ENCODE results near the gene AIG1. TPM values are rescaled to one million over a fixed set of nuclear protein-coding genes. Genes with fewer than 3 reads are reported as not detected.
"Not testable (repeated sequence)": the region's sequence is repeated elsewhere in the genome, so short reads cannot be mapped to it uniquely, and the experiment has no call there.

AIG1 gene, protein sequence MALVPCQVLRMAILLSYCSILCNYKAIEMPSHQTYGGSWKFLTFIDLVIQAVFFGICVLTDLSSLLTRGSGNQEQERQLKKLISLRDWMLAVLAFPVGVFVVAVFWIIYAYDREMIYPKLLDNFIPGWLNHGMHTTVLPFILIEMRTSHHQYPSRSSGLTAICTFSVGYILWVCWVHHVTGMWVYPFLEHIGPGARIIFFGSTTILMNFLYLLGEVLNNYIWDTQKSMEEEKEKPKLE
- total RNA-seq (2021; fragmentation: NEBNext Ultra II Directional; extraction: Animal tissue kit (Norgen Biotek cat#: 25700)) = 10 to 100 TPM; 50.7 to 70.5 (median 52.5) TPM
- long read RNA-seq, transcript AIG1-202 (6 exons, 1,395 nt) = major isoform, 47 of 88 reads
- long read RNA-seq, transcript AIG1-208 (4 exons, 3,393 nt) = minor isoform, 9 of 88 reads
- long read RNA-seq, partial matches to known transcripts = 10 of 88 reads
- long read RNA-seq, other reads (novel, unspliced or antisense) = 19 of 88 reads

DNA sequence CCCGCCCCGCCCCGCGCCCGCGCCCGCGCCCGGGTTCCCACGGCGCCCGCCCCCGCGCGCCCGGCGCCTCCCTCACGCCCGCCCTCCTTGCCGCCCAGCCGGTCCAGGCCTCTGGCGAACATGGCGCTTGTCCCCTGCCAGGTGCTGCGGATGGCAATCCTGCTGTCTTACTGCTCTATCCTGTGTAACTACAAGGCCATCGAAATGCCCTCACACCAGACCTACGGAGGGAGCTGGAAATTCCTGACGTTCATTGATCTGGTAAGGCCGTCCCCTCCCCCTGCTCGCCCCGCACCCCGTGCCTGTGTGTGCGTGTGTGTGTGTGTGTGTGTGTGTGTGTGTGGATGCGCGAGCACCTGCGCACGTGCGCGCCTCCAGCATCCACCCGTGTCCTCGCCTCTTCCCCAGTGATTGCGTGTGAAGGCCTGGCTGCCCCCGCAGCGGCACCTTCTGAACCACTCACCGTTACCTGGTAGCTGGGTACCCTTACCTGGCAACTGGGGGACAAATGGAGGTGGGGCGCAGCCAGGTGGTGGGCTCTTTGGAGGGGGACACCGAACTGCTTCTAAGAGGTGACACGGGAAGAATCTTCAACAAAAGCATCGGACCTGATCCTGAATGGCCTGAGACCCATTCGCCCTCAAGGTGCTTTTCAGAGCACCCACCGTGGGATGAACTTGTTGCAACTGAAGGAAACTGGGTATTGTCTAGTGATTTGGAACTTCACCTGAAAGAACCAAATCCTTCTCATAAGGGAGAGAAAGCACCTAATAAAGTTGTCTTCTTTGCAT is at the start of gene AIG1:
Gene AIG1 (plus strand): TSS at position 84 of the 791 bp plus-strand sequence. CDS start 37 bp downstream, at position 121.
- no peak for DNase-seq
- H3K4me3 Mint-ChIP-seq = peak within 1 kb of the TSS; percentile 97
- H3K9me3 Mint-ChIP-seq = no peaks in the 10 kb centered on the region
- peaks cover 66% of the 10 kb centered on the region for H3K4me1 Mint-ChIP-seq (ENCODE audit: low read depth)
- peak within 1 kb of the TSS; percentile 98 for H3K27ac Mint-ChIP-seq
- TF ChIP-seq, protein P1, sequence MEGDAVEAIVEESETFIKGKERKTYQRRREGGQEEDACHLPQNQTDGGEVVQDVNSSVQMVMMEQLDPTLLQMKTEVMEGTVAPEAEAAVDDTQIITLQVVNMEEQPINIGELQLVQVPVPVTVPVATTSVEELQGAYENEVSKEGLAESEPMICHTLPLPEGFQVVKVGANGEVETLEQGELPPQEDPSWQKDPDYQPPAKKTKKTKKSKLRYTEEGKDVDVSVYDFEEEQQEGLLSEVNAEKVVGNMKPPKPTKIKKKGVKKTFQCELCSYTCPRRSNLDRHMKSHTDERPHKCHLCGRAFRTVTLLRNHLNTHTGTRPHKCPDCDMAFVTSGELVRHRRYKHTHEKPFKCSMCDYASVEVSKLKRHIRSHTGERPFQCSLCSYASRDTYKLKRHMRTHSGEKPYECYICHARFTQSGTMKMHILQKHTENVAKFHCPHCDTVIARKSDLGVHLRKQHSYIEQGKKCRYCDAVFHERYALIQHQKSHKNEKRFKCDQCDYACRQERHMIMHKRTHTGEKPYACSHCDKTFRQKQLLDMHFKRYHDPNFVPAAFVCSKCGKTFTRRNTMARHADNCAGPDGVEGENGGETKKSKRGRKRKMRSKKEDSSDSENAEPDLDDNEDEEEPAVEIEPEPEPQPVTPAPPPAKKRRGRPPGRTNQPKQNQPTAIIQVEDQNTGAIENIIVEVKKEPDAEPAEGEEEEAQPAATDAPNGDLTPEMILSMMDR (IDR thresholded peaks at IDR 0.05) = no peak
- no peaks in the 10 kb centered on the region; the same call in 1 of the 2 replicates for H3K27me3 Mint-ChIP-seq (ENCODE audit: insufficient read depth)
- H3K36me3 Mint-ChIP-seq (ENCODE audit: low read depth) = peaks cover 10% of the 10 kb centered on the region

DNA sequence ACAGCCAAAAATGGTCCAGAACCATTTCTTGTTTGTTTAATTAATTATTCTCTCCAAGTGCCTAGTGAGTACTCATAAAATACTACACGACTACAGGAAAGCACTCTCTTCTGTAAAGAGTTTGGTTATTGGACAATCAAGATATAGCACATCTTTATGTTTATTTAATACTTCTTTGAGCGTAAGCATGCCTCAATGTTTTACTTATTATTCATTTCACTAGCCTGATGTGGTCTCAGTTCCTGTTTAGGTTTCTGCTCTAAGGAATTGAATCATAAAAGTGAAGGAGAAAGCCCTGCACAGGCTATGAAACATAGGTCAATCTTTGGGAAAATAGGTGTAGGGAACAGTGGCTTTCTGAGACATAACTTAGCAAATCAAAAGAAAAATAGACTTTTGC is 45.9 kb upstream of the AIG1 start:
- DNase-seq = no peak
- H3K4me1 Mint-ChIP-seq (ENCODE audit: low read depth) = peaks cover 13% of the 10 kb centered on the region; the same call in 1 of the 2 replicates

DNA sequence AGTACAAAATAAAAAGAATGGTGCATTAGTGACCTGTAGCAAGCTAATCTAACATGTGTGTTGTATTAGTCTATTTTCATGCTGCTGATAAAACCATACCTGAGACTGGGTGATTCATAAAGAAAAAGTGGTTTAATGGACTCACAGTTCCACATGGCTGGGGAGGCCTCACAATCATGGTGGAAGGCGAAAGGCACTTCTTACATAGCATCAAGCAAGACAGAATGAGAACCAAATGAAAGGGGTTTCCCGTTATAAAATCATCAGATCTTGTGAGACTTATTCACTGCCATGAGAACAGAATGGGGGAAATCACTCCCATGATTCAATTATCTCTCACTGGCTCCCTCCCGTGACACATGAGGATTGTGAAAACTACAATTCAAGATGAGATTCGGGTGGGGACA is 45.4 kb upstream of the AIG1 start:
- no peak for DNase-seq
- Mint-ChIP-seq H3K4me1 (ENCODE audit: low read depth) (peaks cover 13% of the 10 kb centered on the region; the same call in 1 of the 2 replicates), H3K27ac (no peak overlapping the region), H3K27me3 (ENCODE audit: insufficient read depth) (peaks cover 2% of the 10 kb centered on the region; the same call in 1 of the 2 replicates), H3K36me3 (ENCODE audit: low read depth) (no peaks in the 10 kb centered on the region), H3K9me3 (no peaks in the 10 kb centered on the region), H3K4me3 (no peak overlapping the region)
- TF ChIP-seq, protein P1 (IDR thresholded peaks at IDR 0.05) = no peak

More for the DNA sequence above, 45.9 kb upstream of the AIG1 start:
- Mint-ChIP-seq H3K27me3 (ENCODE audit: insufficient read depth) (peaks cover 2% of the 10 kb centered on the region; the same call in 1 of the 2 replicates), H3K4me3 (no peak overlapping the region), H3K9me3 (no peaks in the 10 kb centered on the region), H3K27ac (no peak overlapping the region), H3K36me3 (ENCODE audit: low read depth) (no peaks in the 10 kb centered on the region)
- TF ChIP-seq, protein P1 (IDR thresholded peaks at IDR 0.05) = no peak

DNA sequence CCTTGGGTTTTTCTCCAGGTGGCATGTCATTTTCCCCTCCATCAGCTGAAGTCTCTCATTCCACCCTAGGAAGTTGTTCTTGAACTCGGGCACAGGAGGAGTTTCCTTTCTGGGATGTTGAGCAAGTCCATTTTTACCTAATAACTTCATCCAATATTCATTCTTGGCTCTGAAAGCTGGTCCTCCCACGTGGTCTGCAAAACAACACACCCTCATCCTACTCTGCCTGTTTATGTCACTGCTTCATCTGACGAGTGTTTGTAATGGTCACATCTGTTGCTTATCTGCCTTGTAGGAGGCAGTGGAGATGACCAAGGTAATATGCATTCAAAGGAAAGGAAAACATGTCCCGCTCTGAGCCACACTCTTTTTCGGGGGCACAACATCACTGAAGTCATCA is 41.7 kb upstream of the AIG1 start:
- Mint-ChIP-seq H3K36me3 (ENCODE audit: low read depth) (no peaks in the 10 kb centered on the region), H3K27ac (no peak overlapping the region), H3K4me3 (no peak overlapping the region), H3K27me3 (ENCODE audit: insufficient read depth) (peaks cover 2% of the 10 kb centered on the region; the same call in 1 of the 2 replicates), H3K9me3 (no peaks in the 10 kb centered on the region), H3K4me1 (ENCODE audit: low read depth) (peaks cover 17% of the 10 kb centered on the region)
- no peak for DNase-seq
- TF ChIP-seq, protein P1 (IDR thresholded peaks at IDR 0.05) = no peak

DNA sequence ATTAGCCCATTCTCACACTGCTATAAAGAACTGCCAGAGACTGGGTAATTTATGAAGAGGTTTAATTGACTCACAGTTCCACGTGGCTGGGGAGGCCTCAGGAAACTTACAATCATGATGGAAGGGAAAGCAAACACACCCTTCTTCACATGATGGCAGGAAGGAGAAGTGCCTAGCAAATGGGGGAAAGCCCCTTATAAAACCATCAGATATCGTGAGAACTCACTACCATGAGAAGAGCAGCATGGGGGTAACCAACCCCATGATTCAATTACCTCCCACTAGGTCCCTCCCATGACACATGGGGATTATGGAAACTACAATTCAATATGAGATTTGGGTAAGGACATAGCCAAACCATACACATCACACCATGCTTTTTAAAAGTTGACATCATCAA is 39.8 kb upstream of the AIG1 start:
- not testable (repeated sequence) for H3K9me3 Mint-ChIP-seq; H3K4me3 Mint-ChIP-seq; DNase-seq; H3K36me3 Mint-ChIP-seq (ENCODE audit: low read depth); H3K27ac Mint-ChIP-seq; H3K27me3 Mint-ChIP-seq (ENCODE audit: insufficient read depth)
- H3K4me1 Mint-ChIP-seq (ENCODE audit: low read depth) = peaks cover 22% of the 10 kb centered on the region

Data from HFFc6 (cell line).